ELF-1 (cell line): ENCODE data around the gene SMURF2.
A peak's percentile ranks its signal among the peaks of the same experiment; 100 is the strongest.

Source experiments
- DNase-seq: peaks from one replicate; pipeline ENCODE4 v3.0.0-alpha.2; 2016; ENCODE audit warnings: low read depth, low spot score

The SMURF2 gene

GRCh38 chr17:64504769-64505339, 157.3 kb downstream of the SMURF2 start:
- no peak for DNase-seq

- no peak for DNase-seq
Observed at GRCh38 chr17:64503821-64504768, 158.0 kb downstream of the SMURF2 start.

GRCh38 chr17:64503341-64503740, 158.8 kb downstream of the SMURF2 start:
- no peak for DNase-seq

GRCh38 chr17:64502809-64503208, 159.3 kb downstream of the SMURF2 start:
- no peak for DNase-seq

GRCh38 chr17:64502021-64502420, 160.1 kb downstream of the SMURF2 start:
- DNase-seq, result no peak

- DNase-seq, result no peak
Observed at GRCh38 chr17:64500862-64501765, 161.0 kb downstream of the SMURF2 start.

- no peak for DNase-seq
Observed at GRCh38 chr17:64500487-64500859, 161.6 kb downstream of the SMURF2 start.

- DNase-seq, result no peak
Observed at GRCh38 chr17:64499805-64500486, 162.2 kb downstream of the SMURF2 start.

GRCh38 chr17:64498308-64499203, 163.6 kb downstream of the SMURF2 start:
- DNase-seq, result no peak

- no peak for DNase-seq
Observed at GRCh38 chr17:64497565-64498035, 164.5 kb downstream of the SMURF2 start.

- peak; percentile 96 for DNase-seq
Observed at GRCh38 chr17:64496786-64497564, 165.1 kb downstream of the SMURF2 start, which contains the start of gene POLG2. TSS of gene POLG2 (minus strand) at chr17:64497054. CDS start at chr17:64496968, 86 bp downstream.

- no peak for DNase-seq
Observed at GRCh38 chr17:64496348-64496785, 165.7 kb downstream of the SMURF2 start.
